H1 (cell line): ENCODE measurements around the gene TOMM34. TPM values are rescaled to one million over a fixed set of nuclear protein-coding genes. Genes with fewer than 3 reads are reported as not detected.

Experiments
- CTCF ChIA-PET: fragments of 300-600 bp; sonication (Branson Sonifier 250); formaldehyde crosslinking; loops from one replicate; lab custom pipeline; 2021; ENCODE audit not compliant: partially characterized antibody; lab: Charles Lee
- POLR2A ChIA-PET: fragments of 300-600 bp; sonication (Branson Sonifier 250); formaldehyde crosslinking; loops from one replicate; lab custom pipeline; 2021; ENCODE audit warnings: inconsistent platforms; ENCODE audit not compliant: partially characterized antibody; lab: Charles Lee
- DNase-seq, 2 experiments: peaks; one replicate each; pipeline versions ENCODE4 v3.0.0 to v3.0.0-alpha.2; 2010 to 2022; ENCODE audit warnings: low spot score in 2 of 2, low read depth in 1 of 2, mixed read lengths in 1 of 2
- FAIRE-seq: peaks from 2 replicates; lab custom pipeline; 2011; peaks lifted over from hg19 to GRCh38; lab: Jason Lieb, UNC
- H2AFZ ChIP-seq: 2 replicates; pipeline ENCODE4 v1.8.1; 2012; ENCODE audit warnings: low read length, inconsistent platforms
- H2AK5ac ChIP-seq: 2 replicates; pipeline ENCODE4 v1.6.1; 2013; ENCODE audit warnings: low read depth, low read length
- H2BK120ac ChIP-seq: replicated peaks from 2 replicates; pipeline ENCODE3; 2013; ENCODE audit warnings: low read depth, low read length, inconsistent platforms
- H2BK12ac ChIP-seq: 2 replicates; pipeline ENCODE4 v1.6.1; 2013; ENCODE audit warnings: low read depth, low read length
- H2BK15ac ChIP-seq: 2 replicates; pipeline ENCODE4 v1.6.1; 2013; ENCODE audit warnings: low read length
- H2BK20ac ChIP-seq: 2 replicates; pipeline ENCODE4 v1.6.1; 2013; ENCODE audit warnings: low read length
- H2BK5ac ChIP-seq: 2 replicates; pipeline ENCODE4 v1.6.1; 2013; ENCODE audit warnings: low read depth, low read length
- H3K14ac ChIP-seq: 2 replicates; pipeline ENCODE4 v1.6.1; 2013; ENCODE audit warnings: inconsistent platforms; ENCODE audit not compliant: insufficient read length
- H3K18ac ChIP-seq: 2 replicates; pipeline ENCODE4 v1.6.1; 2013; ENCODE audit warnings: low read length; ENCODE audit errors: extremely low read depth
- H3K23ac ChIP-seq: 2 replicates; pipeline ENCODE4 v1.6.1; 2013; ENCODE audit warnings: inconsistent platforms; ENCODE audit not compliant: insufficient read length
- H3K23me2 ChIP-seq: 2 replicates; pipeline ENCODE4 v1.6.1; 2013; ENCODE audit warnings: low read depth, low read length
- H3K27ac ChIP-seq: 2 replicates; pipeline ENCODE4 v1.6.1; 2011; ENCODE audit warnings: low read depth, low read length, inconsistent platforms
- H3K27me3 ChIP-seq, 4 experiments: replicated peaks in 1 of 4; 1 replicate in 1 of 4; 2 replicates in 3 of 4; pipeline versions ENCODE4 v1.6.1 to v1.8.1; 2011 to 2013; ENCODE audit warnings: low read length in 3 of 4, mild to moderate bottlenecking in 3 of 4, inconsistent platforms in 2 of 4, mixed read lengths in 2 of 4, moderate library complexity in 1 of 4; ENCODE audit not compliant: control insufficient read depth in 3 of 4, insufficient read depth in 3 of 4; ENCODE audit errors: extremely low read depth in 1 of 4
- H3K36me3 ChIP-seq, 4 experiments: 2 replicates each; pipeline versions ENCODE4 v1.6.1 to v1.8.1; 2011 to 2013; ENCODE audit warnings: mild to moderate bottlenecking in 4 of 4, low read length in 3 of 4, moderate library complexity in 2 of 4, control low read depth in 1 of 4, inconsistent platforms in 1 of 4; ENCODE audit not compliant: insufficient read depth in 4 of 4, control insufficient read depth in 2 of 4
- H3K4ac ChIP-seq: replicated peaks from 2 replicates; pipeline ENCODE3; 2013; ENCODE audit warnings: low read length, low read depth, mixed read lengths, inconsistent platforms; ENCODE audit not compliant: insufficient read length
- H3K4me1 ChIP-seq, 4 experiments: replicated peaks in 1 of 4; 1 replicate in 1 of 4; 2 replicates in 3 of 4; pipeline versions ENCODE4 v1.6.1 to v1.8.1; 2011 to 2013; ENCODE audit warnings: low read length in 3 of 4, inconsistent platforms in 2 of 4, mixed read lengths in 1 of 4; ENCODE audit not compliant: insufficient read depth in 4 of 4, control insufficient read depth in 3 of 4
- H3K4me2 ChIP-seq, 2 experiments: 2 replicates each; pipeline versions ENCODE4 v1.6.1 to v1.8.1; 2011 to 2013; ENCODE audit warnings: low read depth in 2 of 2, low read length in 2 of 2, control low read depth in 1 of 2, inconsistent platforms in 1 of 2, mild to moderate bottlenecking in 1 of 2; ENCODE audit not compliant: insufficient read depth in 1 of 2
- H3K4me3 ChIP-seq, 4 experiments: fragments of 200-600, 300-600 bp in 1 of 4; sonication (generic), shearing (Covaris generic), sonication (Bioruptor Twin) in 1 of 4; 2 replicates each; pipeline versions ENCODE4 v1.5.1 to v1.8.1; 2011 to 2016; ENCODE audit warnings: low read length in 4 of 4, low read depth in 3 of 4, control low read depth in 2 of 4, inconsistent platforms in 2 of 4, mild to moderate bottlenecking in 2 of 4, mixed read lengths in 1 of 4, moderate library complexity in 1 of 4; ENCODE audit not compliant: insufficient read depth in 2 of 4; ENCODE audit errors: extremely low read depth in 1 of 4
- H3K56ac ChIP-seq: replicated peaks from 2 replicates; pipeline ENCODE3; 2013; ENCODE audit warnings: low read depth, mild to moderate bottlenecking, mixed read lengths, low read length, inconsistent platforms; ENCODE audit not compliant: insufficient read length
- H3K79me1 ChIP-seq: 2 replicates; pipeline ENCODE4 v1.6.1; 2013; ENCODE audit warnings: low read depth, low read length, control low read depth
- H3K79me2 ChIP-seq, 2 experiments: 2 replicates each; pipeline versions ENCODE4 v1.6.1 to v1.8.1; 2012 to 2013; ENCODE audit warnings: low read length in 2 of 2, mild to moderate bottlenecking in 2 of 2, inconsistent platforms in 1 of 2; ENCODE audit not compliant: insufficient read depth in 2 of 2, control insufficient read depth in 1 of 2
- H3K9ac ChIP-seq, 4 experiments: replicated peaks in 1 of 4; 1 replicate in 1 of 4; 2 replicates in 3 of 4; pipeline versions ENCODE4 v1.6.1 to v1.8.1; 2011 to 2013; ENCODE audit warnings: low read depth in 3 of 4, low read length in 3 of 4, control low read depth in 2 of 4, mild to moderate bottlenecking in 2 of 4, moderate library complexity in 2 of 4, inconsistent platforms in 1 of 4; ENCODE audit errors: extremely low read depth in 1 of 4
- H3K9me3 ChIP-seq, 2 experiments: 2 replicates each; pipeline versions ENCODE4 v1.6.1 to v1.8.1; 2012 to 2013; ENCODE audit warnings: mild to moderate bottlenecking in 2 of 2, moderate library complexity in 2 of 2, control low read depth in 1 of 2, inconsistent platforms in 1 of 2, low read depth in 1 of 2, low read length in 1 of 2, mixed read lengths in 1 of 2; ENCODE audit not compliant: insufficient read depth in 2 of 2
- H4K20me1 ChIP-seq, 2 experiments: replicated peaks in 1 of 2; 2 replicates each; pipeline versions ENCODE3 to v1.8.1; 2011 to 2013; ENCODE audit warnings: inconsistent platforms in 2 of 2, low read length in 2 of 2, mild to moderate bottlenecking in 1 of 2; ENCODE audit not compliant: insufficient read depth in 2 of 2, control insufficient read depth in 1 of 2
- H4K5ac ChIP-seq: 2 replicates; pipeline ENCODE4 v1.6.1; 2013; ENCODE audit warnings: low read length, low read depth, mixed read lengths, inconsistent platforms; ENCODE audit not compliant: insufficient read length
- H4K8ac ChIP-seq: 2 replicates; pipeline ENCODE4 v1.8.0; 2013; ENCODE audit warnings: mild to moderate bottlenecking, moderate library complexity, low read length, inconsistent platforms; ENCODE audit not compliant: insufficient read depth; ENCODE audit errors: extremely low read depth
- H4K91ac ChIP-seq: replicated peaks from 2 replicates; pipeline ENCODE3; 2013; ENCODE audit warnings: low read length, mixed read lengths, inconsistent platforms; ENCODE audit not compliant: insufficient read length
- CBX8 ChIP-seq: fragments of 300-800, 300-1000 bp; sonication (generic); IDR thresholded peaks from 2 replicates; pipeline ENCODE4 v1.7.1; 2016; ENCODE audit warnings: low read depth, low read length, borderline replicate concordance
- HDAC6 ChIP-seq: IDR thresholded peaks from one replicate; pipeline ENCODE4 v1.7.1; 2012; ENCODE audit warnings: low read depth, mild to moderate bottlenecking, inconsistent platforms, low read length, moderate library complexity
- JUND ChIP-seq: IDR thresholded peaks from 2 replicates; pipeline ENCODE4 v1.6.1; 2011; ENCODE audit warnings: mild to moderate bottlenecking, improper control_type of control experiment, low read length
- POLR2AphosphoS5 ChIP-seq: IDR thresholded peaks from 2 replicates; pipeline ENCODE4 v1.6.1; 2011; ENCODE audit warnings: low read depth, low read length
- RBBP5 ChIP-seq: IDR thresholded peaks from 2 replicates; pipeline ENCODE4 v1.7.1; 2012; ENCODE audit warnings: low read depth, mild to moderate bottlenecking, inconsistent platforms, low read length, moderate library complexity, borderline replicate concordance
- RNF2 ChIP-seq: fragments of 200-900, 300-1000 bp; sonication (generic); IDR thresholded peaks from 2 replicates; pipeline ENCODE4 v1.7.1; 2016; ENCODE audit warnings: borderline replicate concordance, low read depth, mild to moderate bottlenecking, antibody characterized with exemption, low read length; ENCODE audit not compliant: poor library complexity, severe bottlenecking; ENCODE audit errors: missing control alignments
- TCF12 ChIP-seq: IDR thresholded peaks from 2 replicates; pipeline ENCODE4 v1.6.1; 2011; ENCODE audit warnings: low read depth, mild to moderate bottlenecking, low read length
- WGBS, 2 experiments: shearing (Covaris generic) in 1 of 2; methylation state at CpG; one replicate each; pipeline versions ENCODE4 v1.1.6 to v1.1.7; 2013 to 2015; ENCODE audit warnings: low lambda C conversion rate in 2 of 2, mixed read lengths in 2 of 2, inconsistent platforms in 1 of 2, low coverage in 1 of 2, missing lambda C conversion rate in 1 of 2; ENCODE audit not compliant: insufficient replicate concordance in 2 of 2, insufficient coverage in 1 of 2, insufficient read length in 1 of 2; ENCODE audit errors: extremely low coverage in 1 of 2, missing lambda C conversion rate in 1 of 2; 5-methylcytosine and 5-hydroxymethylcytosine counted together
- polyA plus RNA-seq, 7 experiments: library from polyadenylated mRNA; depleted of rRNA in 3 of 7; stranded (reverse) in 5 of 7; unstranded in 2 of 7; fragments of >200 nt in 5 of 7; fragments of 200-250 nt in 2 of 7; gene quantifications; 1 replicate in 5 of 7; 2 replicates in 1 of 7; 4 replicates in 1 of 7; pipeline versions ENCODE4 v1.2.1 to v1.2.3, GENCODE V29; 2011 to 2013; ENCODE audit warnings: missing spikeins in 2 of 7, mixed read lengths in 2 of 7
- total RNA-seq: library from RNA; stranded (reverse); fragmentation: NEBNext Ultra II Directional; extraction: Animal tissue kit (Norgen Biotek cat#: 25700); gene quantifications from 2 replicates; pipeline ENCODE4 v1.2.1, GENCODE V29; 2021
- TF ChIP-seq, protein P1 (sequence below): IDR thresholded peaks from 2 replicates; pipeline ENCODE4 v1.6.1; 2012; ENCODE audit warnings: low read length, inconsistent platforms

The TOMM34 gene
- total and polyA plus RNA-seq, 2 of the 8 experiments (the other 6 are each of a cell fraction or from before 2014, with no cell fraction given), result 32.1 to 35.1 TPM

- Histone ChIP-seq H3K79me1 (no peaks in the 10 kb centered on the region; the same call in 1 of the 2 replicates), H3K9me3 (no peaks in the 10 kb centered on the region), H3K4me1 (no peaks in the 10 kb centered on the region), H3K36me3 (peaks cover 9 to 49% (median 30%) of the 10 kb centered on the region in 4 experiments), H3K4me3 (no peak overlapping the region), H3K9ac (no peak overlapping the region), H3K56ac (no peak overlapping the region), H2BK120ac (no peak overlapping the region), H3K4ac (no peak overlapping the region), H3K18ac (no peak overlapping the region), H2BK12ac (no peak overlapping the region), H2AFZ (no peak overlapping the region), H3K79me2 (no peaks in the 10 kb centered on the region), H4K91ac (no peak overlapping the region), H2BK5ac (no peak overlapping the region), H4K5ac (no peak overlapping the region), H2BK20ac (no peak overlapping the region), H4K20me1 (peaks cover 0 to 5% of the 10 kb centered on the region in 2 experiments), H3K23me2 (no peaks in the 10 kb centered on the region), H2BK15ac (no peak overlapping the region), H3K4me2 (no peak overlapping the region), H4K8ac (no peak overlapping the region), H3K27ac (no peak overlapping the region), H3K14ac (no peak overlapping the region), H3K23ac (no peak overlapping the region), H3K27me3 (no peaks in the 10 kb centered on the region), H2AK5ac (no peak overlapping the region)
- FAIRE-seq (no peak), DNase-seq (no peak)
- WGBS, 2 experiments, result 89% methylated on average over 18 of the region's 18 CpGs; no CpG with 5 or more reads in 1 of the 2 experiments
- ChIA-PET POLR2A (interaction anchor here (1.0 to 4.9 kb wide), 6 partner anchors 9 to 16 kb away, joined by 3 to 27 read pairs (median 6); no protein-coding TSS in a partner anchor), CTCF (interaction anchor here (0.7 kb wide), 1 partner anchor 16 kb away, joined by 3 read pairs; no protein-coding TSS in a partner anchor)
- no peak for TF ChIP-seq CBX8
- no peak for TF ChIP-seq JUND
- TF ChIP-seq, protein P1, sequence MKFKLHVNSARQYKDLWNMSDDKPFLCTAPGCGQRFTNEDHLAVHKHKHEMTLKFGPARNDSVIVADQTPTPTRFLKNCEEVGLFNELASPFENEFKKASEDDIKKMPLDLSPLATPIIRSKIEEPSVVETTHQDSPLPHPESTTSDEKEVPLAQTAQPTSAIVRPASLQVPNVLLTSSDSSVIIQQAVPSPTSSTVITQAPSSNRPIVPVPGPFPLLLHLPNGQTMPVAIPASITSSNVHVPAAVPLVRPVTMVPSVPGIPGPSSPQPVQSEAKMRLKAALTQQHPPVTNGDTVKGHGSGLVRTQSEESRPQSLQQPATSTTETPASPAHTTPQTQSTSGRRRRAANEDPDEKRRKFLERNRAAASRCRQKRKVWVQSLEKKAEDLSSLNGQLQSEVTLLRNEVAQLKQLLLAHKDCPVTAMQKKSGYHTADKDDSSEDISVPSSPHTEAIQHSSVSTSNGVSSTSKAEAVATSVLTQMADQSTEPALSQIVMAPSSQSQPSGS, result no peak
- TF ChIP-seq HDAC6, result no peak
- no peak for TF ChIP-seq RBBP5
- no peak for TF ChIP-seq TCF12
- TF ChIP-seq RNF2, result no peak
- TF ChIP-seq POLR2AphosphoS5, result no peak
Observed at GRCh38 chr20:44930517-44931168, 29.6 kb downstream of the TOMM34 start.
